GM21447 (cell line): ENCODE measurements around the gene UROC1.

Experiments used
- ATAC-seq: cut with Tn5 transposase; IDR thresholded peaks from one replicate; pipeline ENCODE4 v1.9.1; 2021; ENCODE audit not compliant: unreplicated experiment

Gene UROC1

GRCh38 chr3:126481808-126482502, 35.6 kb downstream of the UROC1 start:
- ATAC-seq, result no peak

- ATAC-seq, result no peak
Measured at GRCh38 chr3:126480861-126481260, 36.7 kb downstream of the UROC1 start.

DNA sequence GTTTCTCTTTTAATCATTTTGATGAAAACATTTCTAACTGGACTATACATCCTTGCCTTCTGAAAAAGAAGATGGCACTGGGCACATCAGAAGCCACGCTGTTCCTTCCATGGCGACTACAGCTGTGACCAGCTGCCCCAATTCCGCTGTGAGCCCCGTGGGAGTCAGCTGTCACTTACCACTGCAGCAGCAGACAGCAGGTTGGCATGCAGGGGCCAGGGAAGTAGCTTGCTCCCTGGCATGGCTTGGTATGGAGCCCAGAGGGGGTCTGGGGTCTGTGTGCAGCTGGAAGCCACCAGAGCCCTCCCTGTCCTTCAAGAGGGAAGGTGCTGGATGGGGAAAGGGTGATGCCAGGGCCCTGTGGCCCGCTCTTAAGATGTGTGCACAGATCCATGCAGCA, 37.4 kb downstream of the UROC1 start:
- no peak for ATAC-seq

- ATAC-seq, result no peak
Measured at GRCh38 chr3:126479642-126480041, 37.9 kb downstream of the UROC1 start.

- no peak for ATAC-seq
Measured at GRCh38 chr3:126478581-126479310, 38.8 kb downstream of the UROC1 start.

- ATAC-seq, result no peak
Measured at GRCh38 chr3:126477061-126477380, 40.6 kb downstream of the UROC1 start.

DNA sequence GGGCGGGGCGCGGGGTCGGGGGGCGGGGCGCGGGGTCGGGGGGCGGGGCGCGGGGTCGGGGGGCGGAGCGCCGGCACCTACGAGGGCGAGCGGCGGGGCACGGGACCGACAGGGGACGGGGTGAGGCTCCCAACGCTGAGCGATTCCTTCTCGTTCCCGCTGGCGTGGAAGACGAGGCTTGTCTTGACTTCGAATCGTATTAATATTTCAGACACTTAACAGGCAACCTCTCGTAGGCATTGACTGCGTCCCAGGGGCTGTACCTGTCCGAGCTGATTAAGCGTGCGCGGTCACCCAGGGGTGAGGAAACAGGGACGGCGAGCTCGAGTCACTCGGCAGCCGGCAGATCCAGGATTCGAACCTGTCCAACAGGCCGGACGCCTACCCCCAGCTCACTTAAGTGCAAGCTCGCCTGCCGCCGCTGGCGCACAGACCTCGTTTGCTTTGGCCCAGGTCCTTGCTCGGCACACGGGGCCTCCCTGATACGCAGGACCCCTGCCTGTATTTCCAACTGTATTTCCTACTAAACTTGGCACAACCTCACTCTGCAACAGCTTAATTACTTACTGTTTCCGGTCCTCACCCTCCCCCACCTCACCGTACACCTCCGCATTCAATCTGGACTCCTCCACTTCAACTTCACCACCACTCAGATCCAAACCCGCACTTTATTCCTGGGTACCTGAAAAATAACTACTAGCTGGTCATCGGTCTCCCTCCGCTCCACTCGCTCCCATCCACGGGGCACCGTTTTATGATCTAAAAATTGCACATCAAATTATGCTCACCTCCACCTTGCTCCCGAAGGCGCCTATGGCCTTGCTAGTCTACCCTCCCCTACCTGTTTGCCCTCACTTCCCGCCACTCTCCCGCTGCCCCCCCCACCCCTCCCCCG, 41.2 kb downstream of the UROC1 start:
- ATAC-seq, result peak; percentile 38

DNA sequence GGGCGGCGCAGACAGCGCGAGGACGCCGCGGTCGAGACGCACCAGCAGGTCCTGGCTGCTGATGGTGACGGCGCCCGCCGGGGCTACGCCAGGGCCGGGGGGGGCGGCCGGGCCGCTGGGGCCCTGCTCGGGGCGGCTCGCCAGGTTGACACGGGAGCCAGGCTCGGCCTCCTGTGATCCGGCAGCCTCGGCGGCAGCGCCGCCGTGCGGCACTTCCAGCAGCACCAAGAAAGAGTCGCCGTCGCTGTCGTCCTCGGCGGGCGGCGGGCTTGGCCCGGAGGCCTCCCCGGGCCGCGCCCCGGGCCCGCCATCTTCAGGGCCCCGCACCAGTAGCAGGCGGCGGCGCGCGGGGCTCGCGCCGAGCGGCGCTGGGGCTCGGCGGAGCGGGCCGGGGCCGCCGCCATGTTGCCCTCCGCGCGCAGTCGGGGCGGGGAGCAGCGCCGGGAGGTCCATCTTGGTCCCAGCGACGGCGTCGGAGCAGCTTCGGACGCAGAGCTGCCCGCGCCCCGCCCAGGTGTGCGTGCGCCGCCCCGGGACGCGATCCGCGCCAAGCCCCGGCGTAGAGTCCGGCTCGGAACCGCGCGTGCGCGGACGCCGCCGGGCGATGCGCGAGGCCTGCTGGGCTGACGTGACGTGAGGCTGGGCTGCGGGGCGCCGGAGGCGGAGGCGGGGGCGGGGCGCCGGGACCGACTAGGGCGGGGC, 42.0 kb downstream of the UROC1 start, which contains the start of gene ZXDC:
TSS of gene ZXDC (minus strand) at position 479 of the 702 bp plus-strand sequence. CDS start at position 453, 26 bp downstream.
- ATAC-seq, result peak; percentile 66

DNA sequence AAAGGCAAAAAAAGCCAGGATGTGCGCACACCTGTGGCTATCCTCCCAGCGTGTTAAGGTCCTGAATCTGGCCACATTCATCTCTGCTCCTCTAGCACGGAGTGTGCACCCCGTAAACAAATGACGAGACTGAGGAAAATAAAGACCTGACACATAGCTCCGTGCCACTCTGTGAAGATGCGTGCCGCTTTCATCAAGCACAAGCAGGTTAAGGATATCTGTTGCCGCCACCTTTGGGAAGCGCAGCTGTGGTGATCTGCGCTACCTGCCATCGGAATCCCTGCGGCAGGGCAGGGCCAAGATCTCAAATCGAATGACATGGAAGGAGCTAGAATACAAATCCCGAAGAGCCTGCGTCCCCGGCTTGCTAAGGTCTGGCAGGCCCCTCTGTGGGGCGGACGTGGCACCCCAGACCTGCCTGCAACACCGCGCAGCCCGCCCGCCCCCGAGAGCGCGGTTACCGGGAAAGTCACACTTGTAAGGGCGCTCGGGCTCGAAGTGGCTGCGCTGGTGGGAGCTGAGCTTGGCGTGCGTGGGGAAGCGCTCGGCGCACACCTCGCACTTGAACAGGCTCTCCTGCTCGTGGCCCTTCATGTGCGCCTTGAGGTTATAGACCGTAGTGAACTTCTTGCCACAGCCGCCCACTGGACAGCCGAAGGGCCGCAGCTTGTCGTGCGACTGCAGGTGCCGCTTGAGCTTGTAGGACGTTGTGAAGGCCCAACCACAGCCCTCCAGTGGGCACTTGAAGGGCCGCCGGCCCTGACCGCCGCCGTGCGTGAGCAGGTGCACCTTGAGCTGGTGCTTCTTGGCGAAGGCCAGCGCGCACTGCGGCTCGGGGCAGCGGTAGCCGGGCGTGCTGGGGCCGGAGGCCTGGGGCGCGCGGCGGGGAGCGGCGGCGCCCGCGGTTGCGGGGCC, 42.8 kb downstream of the UROC1 start:
- ATAC-seq, result peak; percentile 26

DNA sequence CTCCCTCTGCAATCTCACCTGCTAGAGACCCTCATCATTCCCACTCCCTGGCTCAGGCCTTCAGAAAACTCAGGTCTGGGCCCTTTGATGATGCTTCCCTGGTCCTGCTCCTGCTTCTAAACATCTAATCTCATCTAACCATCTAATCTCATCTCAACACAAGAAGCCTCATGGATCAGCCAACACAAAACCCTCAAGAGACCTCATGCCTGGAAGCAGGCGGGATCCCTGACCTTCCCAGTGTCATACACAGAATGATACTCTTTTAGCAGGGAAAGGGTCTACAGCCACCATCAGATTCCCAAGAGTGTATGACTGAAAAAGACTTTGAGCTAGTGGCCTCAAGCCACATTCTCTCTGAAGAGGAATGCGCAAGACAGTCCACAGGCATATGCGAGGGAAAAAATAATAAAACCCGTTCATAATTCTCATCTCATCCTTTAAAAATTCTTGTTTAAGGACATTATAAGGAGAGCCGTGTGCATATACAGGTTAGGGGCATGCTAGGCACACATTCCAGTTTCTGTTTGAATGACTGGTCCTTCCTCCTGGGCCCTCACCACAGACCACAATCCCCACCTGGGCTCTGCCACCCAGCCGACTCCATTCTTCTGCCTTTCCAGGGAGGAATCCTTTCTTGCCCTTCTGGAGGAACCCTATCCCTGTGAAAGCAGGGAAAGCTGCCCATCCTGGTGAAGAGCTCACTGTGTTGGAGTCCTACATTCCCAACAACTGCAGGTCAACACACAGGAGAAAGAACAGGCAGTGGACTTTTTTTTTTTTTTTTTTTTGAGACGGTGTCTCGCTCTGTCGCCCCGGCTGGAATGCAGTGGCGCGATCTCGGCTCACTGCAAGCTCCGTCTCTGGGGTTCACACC, 44.0 kb downstream of the UROC1 start:
- ATAC-seq, result no peak

DNA sequence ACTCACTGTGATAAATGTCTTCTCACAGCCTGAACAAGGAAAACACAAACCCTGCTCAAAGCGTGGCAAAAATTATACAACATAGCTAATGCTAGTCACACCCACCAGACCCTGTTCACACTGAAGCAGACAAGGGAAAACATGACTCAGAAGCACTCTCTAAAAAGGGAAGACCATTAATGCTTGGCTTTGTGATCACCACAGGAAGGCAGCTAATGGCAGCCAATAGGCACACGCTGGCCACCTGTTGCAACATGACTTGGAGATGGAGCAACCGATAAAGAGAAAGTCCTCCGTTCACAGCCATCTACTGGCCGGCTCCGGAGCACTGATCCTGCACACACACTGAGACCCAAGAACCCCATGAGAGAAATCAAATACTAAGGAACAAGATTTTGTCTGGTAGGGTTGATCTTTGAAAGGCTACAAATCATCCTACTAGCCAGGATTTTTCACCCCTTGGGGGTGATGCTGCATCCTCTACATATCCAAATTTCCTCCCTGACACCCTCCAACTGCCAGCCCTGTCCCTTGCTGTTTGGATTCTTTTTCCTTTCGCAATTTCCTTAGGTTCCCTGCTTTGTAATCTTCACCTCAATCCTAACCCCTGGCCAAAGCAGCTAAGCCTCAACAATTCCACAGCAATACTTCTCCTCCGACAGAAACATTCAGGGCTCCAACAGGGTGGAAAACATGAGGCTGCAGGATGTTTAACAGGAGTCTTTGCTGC, 45.1 kb downstream of the UROC1 start:
- ATAC-seq, result no peak

- no peak for ATAC-seq
Measured at GRCh38 chr3:126469479-126469878, 48.1 kb downstream of the UROC1 start.

DNA sequence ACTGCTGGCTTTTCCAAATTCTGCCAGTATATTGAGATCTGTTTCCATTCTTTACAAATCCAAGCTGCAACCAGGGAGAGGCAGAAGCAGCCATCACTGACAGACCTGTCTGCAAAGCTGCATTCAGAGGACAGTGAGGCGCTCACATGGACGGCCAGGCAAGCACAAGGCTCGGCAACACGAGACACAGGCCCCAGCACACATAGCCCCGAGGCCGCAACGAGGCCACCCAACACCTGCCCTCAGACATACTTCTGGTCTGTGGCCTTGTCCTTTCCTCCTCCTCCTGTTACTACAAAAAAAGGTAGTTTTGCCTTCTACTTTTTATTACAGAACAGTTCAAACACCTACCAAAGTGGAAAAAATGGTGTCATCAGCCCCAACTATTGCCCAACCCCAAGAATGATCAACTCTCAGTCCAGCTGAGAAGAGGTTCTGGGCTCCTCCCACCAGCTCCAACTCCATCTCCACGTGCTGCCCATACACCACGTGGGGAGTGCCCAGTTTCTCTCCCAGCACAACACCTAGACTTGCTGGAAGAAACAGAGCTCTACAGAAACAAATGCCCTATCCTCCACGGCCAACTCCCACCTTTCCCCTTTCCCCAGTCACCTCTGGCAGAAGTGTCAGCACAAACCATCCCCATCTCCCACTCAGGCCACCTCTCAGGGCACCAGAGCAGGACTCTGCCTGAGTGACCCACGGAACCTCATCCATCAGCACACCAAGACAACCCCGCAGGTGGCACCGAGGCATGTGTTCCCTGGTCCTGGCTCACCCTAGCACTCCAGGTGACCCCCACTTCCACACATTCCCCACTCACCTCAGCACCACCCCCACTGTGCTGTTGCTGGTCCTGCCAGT, 49.3 kb downstream of the UROC1 start:
- ATAC-seq, result no peak

- ATAC-seq, result no peak
Measured at GRCh38 chr3:126467611-126467955, 50.0 kb downstream of the UROC1 start.

DNA sequence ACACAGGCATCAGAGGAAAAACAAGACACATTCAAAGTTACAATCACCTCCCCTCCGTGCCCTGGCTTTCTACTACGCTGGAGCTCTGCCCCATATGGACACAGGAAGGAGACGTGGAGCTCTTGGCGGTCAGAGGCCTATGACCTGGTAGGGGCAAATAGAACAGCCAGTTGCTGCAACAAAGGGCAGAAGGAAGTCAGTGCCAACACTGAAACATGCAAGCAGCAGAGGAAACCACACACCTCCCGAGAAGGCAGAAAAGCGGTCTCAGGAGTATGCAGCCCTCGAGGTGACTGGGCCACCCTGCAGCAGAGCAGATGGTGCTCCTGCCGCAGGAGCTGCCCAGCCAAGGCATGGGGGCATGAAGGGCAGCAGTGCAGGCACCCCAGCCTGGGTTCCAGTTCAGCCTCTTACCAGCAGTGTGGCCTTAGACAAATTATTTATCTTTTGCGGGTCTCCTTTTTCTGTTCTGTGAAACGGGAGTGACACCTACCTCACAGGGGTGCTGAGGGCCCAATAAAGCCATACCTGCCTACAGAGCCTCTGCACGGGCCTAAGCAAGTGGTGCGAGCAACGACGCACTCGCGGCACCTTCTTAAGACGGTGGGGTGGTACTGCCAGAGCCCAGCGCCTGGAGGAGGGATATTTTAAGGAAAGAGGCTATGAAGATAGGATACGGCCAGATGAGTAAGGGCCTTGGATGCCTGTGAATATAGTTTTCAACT, 50.5 kb downstream of the UROC1 start:
- ATAC-seq, result no peak

DNA sequence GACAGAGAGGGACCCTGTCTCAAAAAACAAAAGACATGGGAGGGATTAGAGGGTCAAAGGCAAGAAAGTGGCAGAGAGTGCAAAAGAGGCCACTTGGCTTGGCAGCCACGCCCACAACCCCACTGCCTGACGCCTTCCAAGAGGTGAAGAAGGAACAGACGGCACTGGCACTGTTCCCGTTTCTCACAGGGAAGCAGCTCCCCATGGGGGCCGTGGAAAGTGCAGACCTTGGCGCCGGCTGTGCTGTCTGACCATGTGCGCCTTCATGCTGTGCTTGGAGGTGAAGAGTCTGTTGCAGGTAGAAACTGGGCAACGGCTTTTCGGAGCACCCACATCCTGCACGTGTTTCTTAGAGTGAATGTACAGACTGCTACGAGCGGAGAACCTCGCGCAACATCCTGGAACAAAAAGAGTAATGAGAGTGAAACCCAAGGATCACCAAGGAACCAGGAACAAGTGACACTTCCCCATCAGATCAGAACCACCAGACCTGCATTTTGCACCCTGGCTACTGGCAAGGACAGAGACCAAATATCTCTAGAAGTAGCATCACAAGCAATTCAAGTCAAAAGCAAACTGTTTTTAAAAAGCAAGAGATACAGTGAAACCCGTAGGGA, 51.5 kb downstream of the UROC1 start:
- no peak for ATAC-seq
